NCI-H1694 (cell line): ENCODE measurements around the gene VWA3A.
"Not testable (repeated sequence)": the region's sequence is repeated elsewhere in the genome, so short reads cannot be mapped to it uniquely, and the experiment has no call there.

ENCODE experiments used
- DNase-seq: peaks from one replicate; lab custom pipeline; 2025; lab: John Stamatoyannopoulos, UW

The VWA3A gene

DNA sequence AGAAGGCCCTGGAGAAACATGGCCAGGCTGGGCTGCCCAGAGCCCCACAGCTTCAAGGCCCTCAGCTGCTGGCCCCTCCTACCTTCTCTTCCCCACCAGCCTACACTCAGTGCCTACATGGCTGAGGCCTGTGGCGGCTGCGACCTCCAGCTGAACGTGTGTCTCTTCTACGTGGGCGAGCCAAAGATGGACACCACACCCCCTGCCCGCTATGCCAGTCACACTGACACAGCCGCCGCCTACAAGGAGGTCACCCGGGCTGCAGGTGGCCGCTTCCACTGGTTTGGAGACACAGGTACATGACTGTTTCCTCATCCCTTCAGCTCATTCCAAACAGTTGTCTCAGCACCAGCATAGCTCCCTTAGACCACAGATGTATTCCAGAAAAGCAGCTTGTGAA, 40.5 kb downstream of the VWA3A start:
- no peak for DNase-seq

DNA sequence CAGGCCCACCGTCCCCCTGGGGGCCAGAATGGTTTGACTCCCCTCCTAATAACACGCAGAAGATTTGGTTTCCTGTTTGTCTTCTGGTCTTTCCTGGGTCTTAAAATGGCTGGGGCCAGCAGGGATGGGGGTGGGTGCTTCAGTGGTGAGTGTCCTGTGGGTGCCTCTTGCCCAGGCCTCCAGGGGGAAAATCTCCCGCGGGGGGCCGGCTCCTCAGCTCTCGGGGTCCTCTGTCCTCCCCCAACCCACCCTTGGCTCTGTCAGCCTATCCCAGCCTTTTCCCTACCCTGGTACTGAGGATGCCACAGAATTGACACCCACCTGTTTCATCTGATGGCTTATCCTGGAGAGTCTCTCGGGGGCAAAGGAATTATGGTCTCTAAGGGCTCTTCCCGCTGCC, 46.1 kb downstream of the VWA3A start:
- DNase-seq: no peak

DNA sequence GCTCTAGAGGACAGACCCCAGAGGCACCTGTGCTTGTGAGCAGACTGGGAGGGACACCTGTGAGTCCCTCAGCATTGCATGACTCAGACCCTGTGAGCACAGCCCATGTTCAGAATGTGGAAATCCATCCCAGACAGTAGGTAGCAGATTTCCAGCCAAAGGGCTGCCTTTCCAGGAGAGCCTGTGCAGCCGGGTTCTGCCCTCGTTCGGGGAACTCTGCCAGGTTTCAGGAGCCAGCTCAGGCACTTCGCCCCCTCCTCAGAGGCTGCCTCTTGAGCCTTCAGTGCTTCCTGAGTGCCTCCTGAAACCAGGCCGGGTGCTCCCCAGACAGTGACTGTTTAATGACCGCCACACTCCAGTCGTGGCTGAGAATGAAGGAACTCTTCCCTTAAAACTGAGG, 46.7 kb downstream of the VWA3A start:
- no peak for DNase-seq

DNA sequence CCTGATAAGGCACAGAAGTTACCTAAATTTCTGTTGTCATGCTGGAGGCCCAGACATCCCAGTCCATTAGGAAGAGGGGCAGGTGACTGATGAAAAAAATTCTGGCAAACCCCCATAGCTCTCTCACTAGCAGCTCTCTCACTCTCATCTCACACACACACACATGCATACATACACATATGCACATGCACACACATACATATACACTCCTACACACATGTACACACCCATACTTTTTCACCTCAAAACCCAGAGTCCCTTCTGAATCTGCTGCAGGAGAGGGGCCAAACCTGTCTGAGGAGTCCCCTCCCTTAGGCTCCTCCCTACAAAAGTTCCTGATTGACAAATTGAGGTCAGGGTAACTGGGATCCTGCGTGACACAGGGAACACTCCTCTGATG, 47.4 kb downstream of the VWA3A start:
- DNase-seq: no peak

DNA sequence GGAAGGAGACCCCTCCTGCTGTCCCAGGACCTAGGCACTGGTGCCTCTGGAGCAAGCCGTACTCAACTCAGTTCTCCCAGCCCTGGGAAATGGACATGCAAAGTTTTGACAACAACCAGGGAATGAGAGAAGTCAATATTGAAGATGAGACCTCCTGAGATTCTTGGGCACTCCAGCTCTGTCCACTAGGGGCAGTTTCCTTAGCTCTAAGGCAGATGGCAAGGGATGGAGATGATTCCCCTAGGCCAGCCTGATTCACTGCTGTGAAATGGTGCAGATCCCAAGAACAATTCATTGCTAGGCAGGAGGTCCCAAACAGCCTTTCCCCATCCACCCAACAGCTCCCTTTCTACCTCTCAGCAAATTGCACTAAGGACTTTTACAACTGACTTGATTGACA, 49.4 kb downstream of the VWA3A start:
- DNase-seq: no peak

DNA sequence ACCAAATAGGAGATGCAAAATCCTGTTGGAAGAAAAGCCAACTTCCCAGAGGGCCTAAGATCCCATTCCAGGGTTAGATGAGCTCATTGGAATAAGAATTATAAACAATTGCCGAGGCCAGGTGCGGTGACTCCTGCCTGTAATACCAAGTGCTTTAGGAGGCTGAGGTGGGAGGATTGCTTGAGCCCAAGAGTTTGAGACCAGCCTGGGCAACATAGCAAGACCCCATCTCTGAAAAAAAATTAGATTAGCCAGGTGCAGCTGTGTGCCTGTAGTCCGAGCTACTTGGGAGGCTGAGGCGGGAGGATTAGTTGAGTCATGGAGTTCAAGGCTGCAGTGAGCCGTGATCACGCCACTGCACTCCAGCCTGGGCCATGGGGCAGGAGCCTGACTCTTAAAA, 52.2 kb downstream of the VWA3A start:
- DNase-seq: no peak

DNA sequence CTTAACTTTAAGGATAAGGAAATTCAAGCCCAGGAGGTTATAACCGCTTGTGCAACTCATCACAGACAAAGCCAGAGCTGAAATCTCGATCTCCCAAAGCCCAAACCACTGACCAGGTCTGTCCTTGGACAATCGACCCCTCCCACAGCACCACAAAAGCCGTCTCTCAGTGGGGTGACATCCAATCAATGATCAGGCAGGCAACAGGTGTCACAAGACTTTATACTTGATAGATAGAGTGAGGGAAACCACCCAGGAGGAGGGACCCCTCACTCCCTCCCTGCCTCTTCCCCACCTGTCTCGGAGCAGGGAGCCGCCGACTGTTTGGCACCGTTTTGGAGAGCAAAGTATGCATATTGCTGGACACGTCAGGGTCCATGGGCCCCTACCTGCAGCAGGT, 55.5 kb downstream of the VWA3A start:
- no peak for DNase-seq

DNA sequence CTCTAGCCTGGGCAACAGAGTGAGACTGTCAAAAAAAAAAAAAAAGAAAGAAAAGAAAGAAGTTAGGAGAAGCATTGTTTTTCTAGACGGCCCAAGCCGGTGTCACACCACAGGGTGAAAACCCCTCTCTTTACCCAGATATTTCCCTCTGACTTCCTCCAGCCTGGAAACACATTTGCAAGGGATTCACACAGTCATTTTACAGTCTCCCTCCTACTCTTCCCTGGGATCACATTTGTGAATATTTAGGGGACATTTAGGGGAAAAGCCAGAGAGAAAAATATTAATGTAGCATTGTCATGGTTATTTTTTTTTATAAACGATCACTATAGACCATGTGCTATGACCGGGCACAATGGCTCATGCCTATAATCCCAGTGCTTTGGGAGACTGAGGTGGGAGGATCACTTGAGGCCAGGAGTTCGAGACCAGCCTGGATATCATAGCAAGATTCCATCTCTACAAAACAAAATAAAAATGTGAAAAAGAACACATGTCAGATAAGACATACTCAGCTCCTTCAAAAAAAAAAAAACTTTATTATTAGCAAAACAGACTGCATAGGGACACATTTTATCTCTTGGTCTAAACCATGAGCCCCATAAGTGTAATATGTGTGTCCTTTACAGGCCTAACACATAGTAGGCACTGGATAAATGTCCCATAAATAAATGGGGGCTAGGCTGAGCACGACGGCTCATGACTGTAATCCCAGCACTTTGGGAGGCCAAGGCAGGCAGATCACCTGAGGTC, 59.1 kb downstream of the VWA3A start:
- no peak for DNase-seq

DNA sequence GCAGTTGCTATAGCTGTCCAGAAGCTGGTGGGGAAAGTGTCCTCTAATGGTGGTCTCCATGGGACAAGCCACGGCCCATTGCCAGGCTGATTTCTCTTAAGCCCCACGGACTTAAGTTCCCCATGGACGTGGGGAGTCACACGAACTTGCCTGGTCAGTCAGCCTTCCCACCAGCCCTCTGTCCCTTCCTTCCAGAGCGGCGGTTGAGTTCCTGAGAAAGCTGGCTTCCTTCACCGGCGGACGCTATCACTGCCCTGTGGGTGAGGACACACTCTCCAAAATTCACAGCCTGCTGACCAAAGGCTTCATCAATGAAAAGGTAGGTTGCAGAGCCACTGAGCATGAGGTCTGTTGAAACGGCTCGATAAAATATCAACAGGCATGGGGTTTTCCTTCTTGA, 60.0 kb downstream of the VWA3A start:
- DNase-seq: no peak

DNA sequence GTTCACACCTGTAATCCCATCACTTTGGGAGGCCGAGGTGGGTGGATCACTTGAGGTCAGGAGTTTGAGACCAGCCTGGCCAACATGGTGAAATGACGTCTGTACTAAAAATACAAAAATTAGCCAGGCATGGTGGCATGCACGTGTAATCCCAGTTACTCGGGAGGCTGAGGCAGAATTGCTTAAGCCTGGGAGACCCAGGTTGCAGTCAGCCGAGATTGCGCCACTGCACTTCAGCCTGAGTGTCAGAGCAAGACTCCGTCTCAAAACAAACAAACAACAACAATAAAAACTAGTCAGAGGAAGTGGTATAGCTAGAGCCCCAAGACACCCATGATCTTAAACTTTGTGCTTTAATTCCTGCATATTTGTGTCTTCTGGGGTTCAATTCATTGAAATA, 60.7 kb downstream of the VWA3A start:
- not testable (repeated sequence) for DNase-seq

DNA sequence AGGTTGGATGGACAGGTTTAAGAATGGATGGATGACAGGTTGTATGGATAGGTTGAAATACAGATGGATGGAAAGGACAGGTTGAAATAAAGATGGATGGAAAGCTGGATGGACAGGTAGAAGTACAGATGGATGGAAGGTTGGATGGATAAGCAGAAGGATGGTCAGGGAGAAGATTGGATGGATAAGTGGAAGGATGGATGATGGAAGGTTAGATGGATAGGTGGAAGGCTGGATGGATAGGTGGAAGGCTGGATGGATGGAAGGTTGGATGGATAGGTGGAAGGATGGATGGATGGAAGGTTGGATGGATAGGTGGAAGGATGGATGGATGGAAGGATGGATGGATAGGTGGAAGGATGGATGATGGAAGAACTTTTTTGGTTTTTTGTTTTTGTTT, 69.1 kb downstream of the VWA3A start:
- DNase-seq: no peak

DNA sequence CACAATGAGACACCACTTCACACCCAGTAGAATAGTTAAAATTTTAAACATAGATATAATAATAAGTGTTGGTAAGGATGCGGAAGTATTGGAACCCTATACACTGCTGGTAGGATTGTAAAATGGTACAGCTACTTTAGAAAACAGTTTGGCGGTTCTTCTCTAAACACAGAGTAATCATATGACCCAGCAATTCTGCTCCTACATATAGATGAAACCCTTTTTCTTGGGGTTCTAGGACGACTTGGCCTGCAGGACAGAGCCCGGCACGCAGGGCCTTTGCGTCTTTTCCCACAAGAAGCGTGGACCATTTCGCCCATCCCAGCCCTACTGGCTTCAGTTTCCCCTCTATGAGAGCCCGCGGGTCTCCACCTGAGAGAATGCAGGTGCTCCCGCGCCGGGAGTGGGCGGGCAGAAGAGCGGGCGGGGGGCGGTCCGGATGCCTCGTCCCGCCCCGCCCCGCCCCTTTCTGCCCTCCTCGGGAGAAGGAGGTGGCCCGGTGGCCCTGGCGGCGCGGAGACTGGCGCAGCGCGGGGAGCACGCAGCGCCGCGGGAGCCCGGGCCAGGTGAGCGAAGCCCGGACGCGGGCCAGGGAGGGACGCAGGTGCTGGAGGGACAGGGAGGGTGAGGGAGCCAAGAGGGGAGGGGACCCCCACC, 69.8 kb downstream of the VWA3A start, which contains the start of gene SDR42E2:
Gene SDR42E2, plus strand, starts transcription at position 508 of the 657 bp plus-strand sequence. CDS start 3,077 bp downstream, outside the sequence.
- DNase-seq: no peak

DNA sequence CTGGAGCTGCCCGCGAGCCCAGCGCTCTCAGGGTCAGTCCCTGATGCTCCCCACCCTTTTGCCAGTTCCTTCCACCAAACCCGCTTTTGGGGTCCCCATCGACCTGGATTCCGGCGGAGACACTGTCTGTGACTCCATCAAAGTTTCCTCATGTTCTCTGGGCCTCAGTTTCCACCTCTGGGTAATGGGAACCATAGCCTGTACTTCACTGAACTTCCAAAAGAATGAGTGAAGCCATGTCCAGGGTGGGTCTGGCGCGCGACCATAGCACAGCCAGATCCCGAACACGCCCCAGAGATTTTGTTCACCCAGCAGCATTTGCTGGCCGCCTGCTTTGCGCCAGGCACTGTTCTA, 70.3 kb downstream of the VWA3A start:
- no peak for DNase-seq

DNA sequence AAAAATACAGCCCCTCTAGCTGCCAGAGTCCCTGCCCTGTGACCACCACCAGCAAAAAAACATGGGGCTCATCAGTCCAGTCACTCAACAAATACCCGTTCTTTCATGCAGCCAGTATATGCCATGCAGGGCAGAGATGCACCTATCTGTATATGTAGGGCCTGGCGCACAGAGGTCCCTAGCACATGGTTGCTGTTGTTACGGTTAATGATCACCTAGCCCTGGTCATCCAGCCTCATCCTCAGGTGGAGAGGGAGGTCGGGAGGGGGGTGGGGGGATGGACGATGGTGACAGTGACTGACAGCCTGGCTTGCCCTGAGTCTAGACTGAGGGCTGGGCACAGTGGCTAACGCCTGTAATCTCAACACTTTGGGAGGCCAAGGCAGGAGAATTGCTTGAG, 71.5 kb downstream of the VWA3A start:
- no peak for DNase-seq

DNA sequence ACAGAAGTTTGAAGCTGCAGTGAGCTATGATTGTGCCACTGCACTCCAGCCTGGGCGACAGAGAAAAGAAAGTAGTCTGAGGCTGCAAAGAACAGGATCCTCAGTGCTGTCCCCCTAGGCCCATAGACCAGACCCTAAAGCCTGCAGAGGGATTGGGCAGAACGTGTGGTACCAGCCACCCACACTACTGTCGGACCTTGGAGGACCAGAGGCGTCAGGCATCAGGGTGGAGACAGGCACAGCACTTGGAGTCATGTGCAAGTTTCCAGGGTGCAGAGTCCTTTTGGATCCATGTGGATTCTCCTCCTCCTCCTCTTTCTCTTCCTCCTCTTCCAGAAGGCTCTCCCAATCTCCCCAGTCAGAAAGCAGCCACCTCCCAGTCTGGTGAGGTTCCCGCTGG, 72.1 kb downstream of the VWA3A start:
- no peak for DNase-seq

DNA sequence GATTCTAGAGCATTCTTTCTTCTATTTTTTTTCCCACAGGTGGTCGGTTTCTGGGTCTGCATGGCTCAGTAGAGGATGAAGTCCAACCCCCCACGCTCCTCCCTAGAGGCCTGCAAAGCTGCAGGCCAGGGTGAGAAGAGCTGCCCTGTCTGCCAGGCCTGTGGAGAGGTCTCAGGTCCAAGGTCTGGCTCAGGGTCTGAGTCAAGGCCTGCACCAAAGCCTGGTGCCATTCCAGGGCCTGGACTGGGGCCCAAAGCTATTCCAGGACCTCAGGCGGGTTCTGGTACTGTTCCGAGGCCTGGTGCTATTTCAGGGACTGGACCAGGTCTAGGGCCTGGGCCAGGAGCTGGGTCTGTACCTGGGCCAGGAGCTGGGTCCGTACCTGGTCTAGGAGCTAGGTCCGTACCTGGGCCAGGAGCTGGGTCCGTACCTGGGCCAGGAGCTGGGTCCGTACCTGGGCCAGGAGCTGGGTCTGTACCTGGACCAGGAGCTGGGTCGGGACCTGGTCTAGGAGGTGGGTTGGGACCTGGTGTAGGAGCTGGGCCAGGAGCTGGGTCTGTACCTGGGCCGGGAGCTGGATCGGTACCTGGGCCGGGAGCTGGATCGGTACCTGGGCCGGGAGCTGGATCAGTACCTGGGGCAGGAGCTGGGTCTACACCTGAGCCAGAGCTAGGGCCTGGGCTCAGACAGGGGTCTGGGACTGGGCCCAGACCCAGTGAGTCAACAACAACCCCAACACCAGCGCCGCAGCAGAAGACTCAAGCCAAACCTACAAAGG, 73.4 kb downstream of the VWA3A start:
- no peak for DNase-seq

DNA sequence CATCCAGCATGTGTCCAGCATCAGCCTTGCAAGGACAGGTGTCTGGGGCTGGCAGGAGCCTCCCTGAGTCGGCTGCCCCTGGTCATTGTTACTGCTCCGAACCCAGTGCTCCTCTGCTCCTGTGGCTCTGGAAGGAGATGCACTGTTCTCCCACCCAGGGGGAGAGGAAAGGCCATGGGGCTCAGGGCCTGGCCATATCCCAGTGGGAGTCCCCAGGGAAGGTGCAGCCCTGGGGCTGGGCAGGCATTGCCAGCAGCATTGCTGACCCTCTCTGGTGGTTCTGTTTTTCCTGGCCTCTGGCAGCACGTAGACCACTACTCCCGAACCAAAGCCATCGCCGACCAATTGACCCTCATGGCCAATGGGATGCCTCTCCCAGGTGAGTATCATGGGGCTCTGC, 79.6 kb downstream of the VWA3A start:
- no peak for DNase-seq

DNA sequence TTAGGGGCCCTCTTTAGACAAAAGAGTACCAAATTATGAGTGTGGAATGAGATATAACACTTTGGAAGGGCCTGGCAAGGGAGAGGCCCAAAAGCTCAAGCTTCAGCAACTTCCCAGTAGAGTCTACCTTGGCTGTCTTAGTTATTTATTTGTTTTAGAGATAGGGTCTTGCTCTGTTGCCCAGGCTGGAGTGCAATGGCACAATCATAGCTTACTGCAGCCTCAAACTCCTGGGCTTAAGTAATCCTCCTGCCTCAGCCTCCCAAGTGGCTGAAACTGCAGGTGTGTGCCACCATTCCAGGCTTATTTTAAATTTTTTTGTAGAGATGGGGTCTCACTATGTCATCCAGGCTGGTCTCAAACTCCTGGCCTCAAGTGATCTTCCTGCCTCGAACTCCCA, 80.3 kb downstream of the VWA3A start:
- not testable (repeated sequence) for DNase-seq

DNA sequence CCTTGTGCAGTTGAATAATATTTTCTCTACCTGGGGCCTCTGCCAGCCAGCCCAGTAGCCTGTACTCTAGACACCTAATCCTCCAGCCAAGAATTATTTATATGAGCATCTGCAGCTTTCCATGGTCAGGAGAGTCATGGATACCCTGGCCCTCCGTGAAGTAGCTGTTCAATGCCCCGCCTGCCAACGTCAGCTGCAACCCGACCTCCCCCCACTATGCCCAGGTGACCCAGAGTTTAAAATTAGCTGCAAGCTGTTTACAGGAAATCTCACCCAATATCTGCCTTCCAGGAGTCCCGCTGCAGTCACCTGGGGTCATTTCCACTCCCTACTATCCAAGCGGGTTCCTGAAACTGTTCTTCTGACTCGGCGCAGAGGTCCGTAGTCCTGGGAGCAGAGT, 82.3 kb downstream of the VWA3A start:
- DNase-seq: no peak

DNA sequence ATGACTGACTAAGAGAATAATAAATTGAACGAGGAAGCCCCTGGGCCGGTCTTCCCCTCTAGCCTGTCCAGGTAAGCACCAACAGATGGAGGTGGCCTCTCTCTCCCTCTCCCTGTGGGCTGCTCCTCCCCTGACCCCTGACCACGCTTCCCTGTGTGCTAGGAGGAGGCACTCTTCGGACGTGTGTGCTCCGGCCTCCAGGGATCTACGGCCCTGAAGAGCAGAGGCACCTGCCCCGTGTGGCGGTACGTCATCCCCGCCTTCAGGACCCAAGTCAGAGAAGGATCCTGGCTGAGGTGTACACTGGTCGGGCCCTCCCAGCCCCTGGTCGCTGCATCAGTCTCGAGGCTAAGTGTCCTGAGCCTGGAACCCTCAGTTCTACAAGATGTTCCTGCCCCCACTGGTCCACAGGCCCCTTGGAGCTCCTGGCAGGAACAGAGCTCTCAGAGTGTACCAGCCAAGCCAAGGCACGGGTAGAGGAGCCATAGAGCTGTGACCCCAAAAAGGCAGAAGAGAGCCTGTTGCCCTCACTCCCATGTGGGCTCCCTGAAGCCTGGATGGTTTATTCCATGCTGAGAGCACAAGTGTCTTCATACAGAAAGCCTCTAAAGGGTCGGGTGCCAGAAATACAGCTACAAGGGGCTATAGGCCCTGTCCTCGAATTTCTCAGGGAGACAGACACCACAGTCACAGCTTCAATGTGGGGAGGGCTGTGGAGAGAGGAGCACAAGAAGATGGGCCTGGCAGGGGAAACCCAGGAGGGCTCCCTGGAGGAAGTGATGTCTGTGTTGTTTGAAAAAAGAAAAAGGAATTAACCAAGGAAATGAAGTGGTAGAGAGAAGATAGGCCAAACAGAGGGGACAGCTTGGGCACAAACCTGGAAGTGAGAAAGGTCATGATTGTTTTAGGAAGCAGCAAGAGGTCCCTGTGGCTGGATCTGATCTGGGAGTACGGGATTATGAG, 85.9 kb downstream of the VWA3A start:
- DNase-seq: no peak

DNA sequence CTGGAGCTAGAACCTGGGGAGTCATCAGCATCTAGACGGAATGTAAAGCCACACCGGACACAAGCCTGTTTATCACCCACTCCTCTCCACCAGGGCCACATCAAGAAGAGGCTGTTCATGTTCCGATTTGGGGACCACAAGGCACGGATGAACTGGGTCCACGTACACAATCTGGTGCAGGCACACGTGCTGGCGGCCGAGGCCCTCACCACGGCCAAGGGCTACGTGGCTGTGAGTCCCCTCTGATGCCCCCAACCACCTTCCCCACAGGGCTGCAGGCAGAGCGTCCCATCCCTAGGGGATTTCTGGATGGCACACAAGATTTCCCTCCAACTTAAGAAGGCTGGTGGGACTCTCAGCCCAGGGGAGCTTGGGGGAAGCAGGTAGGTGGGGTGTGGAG, 89.1 kb downstream of the VWA3A start:
- no peak for DNase-seq

DNA sequence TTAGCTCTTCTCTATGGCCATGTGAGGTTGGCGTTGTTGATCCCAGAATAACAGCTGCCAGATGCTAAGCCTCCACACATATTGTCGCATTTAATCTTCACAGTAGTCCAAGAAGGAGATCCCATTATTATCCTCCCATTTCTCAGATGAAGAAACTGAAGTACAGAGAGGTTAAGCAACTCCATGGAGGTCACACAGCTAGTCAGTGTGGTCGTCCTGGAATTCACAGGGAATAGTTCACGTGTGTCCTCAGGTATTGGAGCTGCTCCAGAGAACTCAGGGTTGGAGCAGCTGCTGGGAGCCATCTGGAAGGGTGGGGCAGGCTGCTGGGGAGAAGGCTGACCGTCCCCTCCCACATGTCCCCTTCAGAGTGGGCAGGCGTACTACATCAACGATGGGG, 89.5 kb downstream of the VWA3A start:
- DNase-seq: no peak
